Natural killer cell (primary cell): ENCODE measurements around the gene GRID2. TPM values are rescaled to one million over a fixed set of nuclear protein-coding genes. Genes with fewer than 3 reads are reported as not detected.

ENCODE experiments used
- ATAC-seq, 3 donors: fragments of 150-1000 bp in 2 of 3; fragments of 200-7000 bp in 1 of 3; cut with Tn5 transposase; 1 replicate in 1 of 3; 2 replicates in 2 of 3; pipeline ENCODE4 v1.10.0; 2021; ENCODE audit warnings: mild to moderate bottlenecking in 2 of 3, moderate library complexity in 2 of 3
- DNase-seq, 2 donors: peaks; one replicate each; pipeline versions ENCODE4 v3.0.0 to v3.0.0-alpha.2; 2013 to 2021; ENCODE audit warnings: mixed read lengths in 1 of 2
- H3K27ac ChIP-seq: one replicate; pipeline ENCODE4 v1.5.1; 2013; ENCODE audit warnings: mild to moderate bottlenecking, low read length
- H3K27me3 ChIP-seq: one replicate; pipeline ENCODE4 v1.6.1; 2013; ENCODE audit warnings: low read length; ENCODE audit not compliant: control insufficient read depth, insufficient read depth
- H3K36me3 ChIP-seq: one replicate; pipeline ENCODE4 v1.6.1; 2013; ENCODE audit warnings: low read length; ENCODE audit not compliant: control insufficient read depth, insufficient read depth
- H3K4me1 ChIP-seq: one replicate; pipeline ENCODE4 v1.6.1; 2013; ENCODE audit warnings: low read length; ENCODE audit not compliant: control insufficient read depth, insufficient read depth
- H3K4me3 ChIP-seq: one replicate; pipeline ENCODE4 v1.5.1; 2013; ENCODE audit warnings: low read length
- H3K9me3 ChIP-seq: one replicate; pipeline ENCODE4 v1.6.1; 2013; ENCODE audit warnings: low read length; ENCODE audit not compliant: control insufficient read depth, insufficient read depth
- H3K27ac Mint-ChIP-seq, 2 donors: one replicate each; pipeline ENCODE4 v1.8.0; 2022; ENCODE audit warnings: mild to moderate bottlenecking in 2 of 2, mixed read lengths in 2 of 2, moderate library complexity in 1 of 2
- H3K27me3 Mint-ChIP-seq, 2 donors: one replicate each; pipeline ENCODE4 v1.8.0; 2022; ENCODE audit warnings: low read depth in 2 of 2, mixed read lengths in 2 of 2
- H3K36me3 Mint-ChIP-seq: one replicate; pipeline ENCODE4 v1.8.0; 2022; ENCODE audit warnings: mixed read lengths
- H3K4me1 Mint-ChIP-seq, 2 donors: one replicate each; pipeline ENCODE4 v1.8.0; 2022; ENCODE audit warnings: mixed read lengths in 2 of 2
- H3K4me3 Mint-ChIP-seq: one replicate; pipeline ENCODE4 v1.8.0; 2022; ENCODE audit warnings: mild to moderate bottlenecking, moderate library complexity, mixed read lengths
- H3K9me3 Mint-ChIP-seq, 2 donors: one replicate each; pipeline ENCODE4 v1.8.0; 2022; ENCODE audit warnings: mixed read lengths in 2 of 2
- CTCF ChIP-seq: fragments of 200-600 bp; IDR thresholded peaks from one replicate; pipeline ENCODE4 v1.8.0; 2022; ENCODE audit warnings: antibody characterized with exemption
- WGBS: methylation state at CpG from one replicate; pipeline ENCODE4 v1.1.7; 2013; ENCODE audit warnings: missing lambda C conversion rate; ENCODE audit not compliant: insufficient coverage; 5-methylcytosine and 5-hydroxymethylcytosine counted together
- intact Hi-C: fragments of 100-400 bp; cut with micrococcal nuclease; formaldehyde crosslinking; loops from one replicate; pipeline ENCODE4 v1.14.2; 2022
- total RNA-seq, 4 donors: library from RNA; stranded (reverse); fragments of 120-200 nt in 1 of 4; gene quantifications; one replicate each; pipeline versions ENCODE4 v1.2.3 to v1.2.4, GENCODE V29; 2013 to 2022

GRID2 gene
- total RNA-seq, 3 donors from 2014 or later (not counting 1 experiment from before 2014, with no cell fraction given), result not detected

DNA sequence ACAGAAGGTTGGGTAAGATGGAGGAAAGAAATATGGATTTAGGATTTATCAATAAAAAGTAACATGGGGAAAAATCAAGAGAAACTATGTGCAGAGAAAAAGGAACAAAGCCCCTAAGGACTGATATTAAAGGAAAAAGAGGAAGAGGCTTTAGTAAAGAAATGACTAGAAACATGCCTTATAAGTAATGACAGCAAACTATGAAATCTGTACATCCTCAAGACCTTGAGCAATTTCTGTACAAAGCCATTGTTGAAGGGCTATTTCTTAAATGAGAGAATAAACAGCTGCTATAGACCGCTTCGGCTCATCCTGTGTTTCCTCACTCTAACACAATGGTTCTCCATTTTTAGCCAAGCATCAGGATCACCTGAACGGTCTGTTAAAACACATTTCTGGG, 1344.5 kb downstream of the GRID2 start:
- no peaks in the 10 kb centered on the region for H3K27me3 ChIP-seq
- 88% methylated on average over 3 of the region's 3 CpGs for WGBS
- Mint-ChIP-seq H3K27ac (no peak overlapping the region), H3K36me3 (no peaks in the 10 kb centered on the region), H3K27me3 (no peaks in the 10 kb centered on the region), H3K4me1 (no peaks in the 10 kb centered on the region), H3K4me3 (no peak overlapping the region), H3K9me3 (peaks cover 5 to 14% of the 10 kb centered on the region in 2 donors)
- no peak overlapping the region for H3K4me3 ChIP-seq
- no peaks in the 10 kb centered on the region for H3K9me3 ChIP-seq
- intact Hi-C loops, result no loop called here
- ATAC-seq (no peak), DNase-seq (no peak)
- no peaks in the 10 kb centered on the region for H3K4me1 ChIP-seq
- H3K36me3 ChIP-seq, result no peaks in the 10 kb centered on the region
- TF ChIP-seq CTCF, result no peak
- H3K27ac ChIP-seq, result no peak overlapping the region

- no peak for DNase-seq
Measured at GRCh38 chr4:93649828-93650227, 1346.1 kb downstream of the GRID2 start.

DNA sequence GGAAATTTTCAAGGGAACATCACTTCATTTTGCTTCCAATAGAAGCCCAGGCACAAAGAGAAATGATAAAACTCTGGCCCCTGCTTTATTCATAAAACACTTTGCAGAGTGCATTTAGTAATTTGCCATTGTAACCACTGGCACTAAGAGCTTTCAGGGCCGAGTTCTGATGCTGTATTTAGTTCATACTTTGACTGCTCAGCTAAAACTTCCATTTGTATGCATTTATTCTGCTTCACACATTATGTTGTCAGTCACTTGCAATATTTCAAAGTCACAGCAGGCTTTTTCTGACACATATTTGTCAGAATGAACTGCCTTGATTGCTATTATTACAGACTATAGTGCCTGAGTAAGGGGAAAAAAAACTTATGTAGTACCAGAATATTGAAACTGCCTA, 1350.4 kb downstream of the GRID2 start:
- Histone ChIP-seq H3K9me3 (no peaks in the 10 kb centered on the region), H3K27ac (no peak overlapping the region), H3K4me1 (no peaks in the 10 kb centered on the region), H3K27me3 (no peaks in the 10 kb centered on the region), H3K36me3 (no peaks in the 10 kb centered on the region), H3K4me3 (no peak overlapping the region)
- H3K9me3 Mint-ChIP-seq, result peaks cover 7 to 8% of the 10 kb centered on the region in 2 donors
- intact Hi-C loops, result no loop called here
- no peak overlapping the region for H3K27ac Mint-ChIP-seq
- H3K27me3 Mint-ChIP-seq, result no peaks in the 10 kb centered on the region
- no peak overlapping the region for H3K4me3 Mint-ChIP-seq
- no peaks in the 10 kb centered on the region for H3K4me1 Mint-ChIP-seq
- no peak for DNase-seq
- H3K36me3 Mint-ChIP-seq, result no peaks in the 10 kb centered on the region
- WGBS, result 70% methylated on average over 1 of the region's 1 CpG
- ATAC-seq, result no peak
- TF ChIP-seq CTCF, result no peak

More at GRCh38 chr4:93649828-93650227, 1346.1 kb downstream of the GRID2 start:
- no peak overlapping the region for H3K4me3 Mint-ChIP-seq
- H3K36me3 Mint-ChIP-seq, result no peaks in the 10 kb centered on the region
- intact Hi-C loops, result no loop called here
- H3K27me3 Mint-ChIP-seq, result no peaks in the 10 kb centered on the region
- Histone ChIP-seq H3K27ac (no peak overlapping the region), H3K36me3 (no peaks in the 10 kb centered on the region), H3K27me3 (no peaks in the 10 kb centered on the region), H3K9me3 (no peaks in the 10 kb centered on the region), H3K4me3 (no peak overlapping the region), H3K4me1 (no peaks in the 10 kb centered on the region)
- peaks cover 9 to 16% of the 10 kb centered on the region in 2 donors for H3K9me3 Mint-ChIP-seq
- no peak overlapping the region for H3K27ac Mint-ChIP-seq
- no peaks in the 10 kb centered on the region for H3K4me1 Mint-ChIP-seq
- no peak for TF ChIP-seq CTCF
- ATAC-seq, result no peak

- Mint-ChIP-seq H3K4me1 (no peaks in the 10 kb centered on the region), H3K27me3 (no peaks in the 10 kb centered on the region), H3K27ac (no peak overlapping the region), H3K36me3 (no peaks in the 10 kb centered on the region), H3K9me3 (peaks cover 9 to 14% of the 10 kb centered on the region in 2 donors), H3K4me3 (no peak overlapping the region)
- Histone ChIP-seq H3K27ac (no peak overlapping the region), H3K27me3 (no peaks in the 10 kb centered on the region), H3K4me3 (no peak overlapping the region), H3K9me3 (no peaks in the 10 kb centered on the region), H3K36me3 (no peaks in the 10 kb centered on the region), H3K4me1 (no peaks in the 10 kb centered on the region)
- TF ChIP-seq CTCF, result no peak
- intact Hi-C loops, result no loop called here
- DNase-seq (no peak), ATAC-seq (no peak)
- WGBS, result 75% methylated on average over 1 of the region's 2 CpGs
Measured at GRCh38 chr4:93657527-93657926, 1353.8 kb downstream of the GRID2 start.
